Activated CD4-positive, alpha-beta T cell treated with anti-CD3 and anti-CD28 coated beads, Interleukin-2, Interleukin-4, amounts not matched to agents 100 ng/mL and 50 ng/mL, durations not matched to agents 16 hours and 8 hours (primary cell): ENCODE data around the gene ENKD1.

Experiments
- DNase-seq: peaks from one replicate; pipeline ENCODE4 v3.0.0-alpha.2; 2020; ENCODE audit warnings: low spot score

The ENKD1 gene

DNA sequence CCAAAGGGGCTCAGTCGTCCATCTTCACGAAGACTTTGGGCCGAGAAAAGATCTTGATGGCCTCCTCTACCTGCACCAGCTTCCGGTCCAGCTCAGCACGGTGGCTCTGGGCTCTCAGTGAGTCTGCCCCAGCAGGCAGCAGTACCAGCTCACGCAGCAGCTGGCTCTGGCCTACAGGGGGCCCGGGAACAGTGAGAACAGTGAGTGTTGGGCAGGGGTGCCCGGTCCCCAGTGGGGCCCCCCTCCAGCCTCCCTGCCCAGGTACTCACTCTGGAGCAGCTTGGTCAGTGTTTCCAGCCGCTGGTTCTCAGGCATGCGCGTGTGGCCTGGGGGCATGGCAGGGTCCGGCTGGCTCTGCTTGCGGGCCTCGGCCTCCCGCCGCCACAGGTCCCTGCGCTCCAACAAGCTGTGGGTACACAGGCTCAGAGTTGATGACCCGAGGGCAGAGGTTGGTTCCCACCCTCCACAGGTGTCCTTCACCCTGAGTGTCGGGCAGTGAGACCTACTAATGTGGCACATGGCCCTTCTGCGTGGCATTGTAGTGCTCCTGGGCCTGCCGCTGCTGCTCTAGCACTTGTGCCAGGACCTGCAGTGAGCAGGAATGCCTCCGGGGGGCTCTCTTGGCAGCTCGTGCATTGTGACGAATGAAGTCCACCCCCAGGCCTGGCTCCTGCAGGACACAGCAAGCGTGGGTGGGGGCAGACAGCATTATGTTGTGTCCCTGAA is 3.2 kb downstream of the ENKD1 start:
- DNase-seq = no peak

DNA sequence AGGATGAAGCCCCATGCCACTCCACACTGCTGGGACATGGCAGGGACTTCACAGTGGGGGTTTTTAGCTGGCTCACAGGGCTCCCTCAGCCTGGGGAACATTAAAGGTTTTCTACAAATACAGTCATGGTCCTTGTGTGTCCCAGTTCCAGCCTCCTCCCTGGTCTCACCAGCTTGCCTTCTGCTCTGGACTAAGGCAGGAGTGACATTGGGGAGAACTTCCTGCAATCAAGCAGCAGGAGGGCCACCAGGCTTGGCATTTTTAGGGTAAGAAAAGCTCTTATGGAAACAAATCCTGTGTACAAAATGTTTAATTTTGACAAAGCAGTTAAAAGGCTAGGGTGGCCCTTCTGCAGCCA is 3.9 kb downstream of the ENKD1 start:
- DNase-seq = no peak

DNA sequence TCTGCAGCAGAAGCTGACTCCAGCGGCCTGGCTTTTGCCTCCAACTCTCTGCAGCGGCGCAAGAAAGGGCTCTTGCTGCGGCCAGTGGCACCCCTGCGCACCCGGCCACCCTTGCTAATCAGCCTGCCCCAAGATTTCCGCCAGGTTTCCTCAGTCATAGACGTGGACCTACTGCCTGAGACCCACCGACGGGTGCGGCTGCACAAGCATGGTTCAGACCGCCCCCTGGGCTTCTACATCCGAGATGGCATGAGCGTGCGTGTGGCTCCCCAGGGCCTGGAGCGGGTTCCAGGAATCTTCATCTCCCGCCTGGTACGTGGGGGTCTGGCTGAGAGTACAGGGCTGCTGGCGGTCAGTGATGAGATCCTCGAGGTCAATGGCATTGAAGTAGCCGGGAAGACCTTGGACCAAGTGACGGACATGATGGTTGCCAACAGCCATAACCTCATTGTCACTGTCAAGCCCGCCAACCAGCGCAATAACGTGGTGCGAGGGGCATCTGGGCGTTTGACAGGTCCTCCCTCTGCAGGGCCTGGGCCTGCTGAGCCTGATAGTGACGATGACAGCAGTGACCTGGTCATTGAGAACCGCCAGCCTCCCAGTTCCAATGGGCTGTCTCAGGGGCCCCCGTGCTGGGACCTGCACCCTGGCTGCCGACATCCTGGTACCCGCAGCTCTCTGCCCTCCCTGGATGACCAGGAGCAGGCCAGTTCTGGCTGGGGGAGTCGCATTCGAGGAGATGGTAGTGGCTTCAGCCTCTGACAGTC is 4.5 kb downstream of the ENKD1 start:
- DNase-seq = no peak

DNA sequence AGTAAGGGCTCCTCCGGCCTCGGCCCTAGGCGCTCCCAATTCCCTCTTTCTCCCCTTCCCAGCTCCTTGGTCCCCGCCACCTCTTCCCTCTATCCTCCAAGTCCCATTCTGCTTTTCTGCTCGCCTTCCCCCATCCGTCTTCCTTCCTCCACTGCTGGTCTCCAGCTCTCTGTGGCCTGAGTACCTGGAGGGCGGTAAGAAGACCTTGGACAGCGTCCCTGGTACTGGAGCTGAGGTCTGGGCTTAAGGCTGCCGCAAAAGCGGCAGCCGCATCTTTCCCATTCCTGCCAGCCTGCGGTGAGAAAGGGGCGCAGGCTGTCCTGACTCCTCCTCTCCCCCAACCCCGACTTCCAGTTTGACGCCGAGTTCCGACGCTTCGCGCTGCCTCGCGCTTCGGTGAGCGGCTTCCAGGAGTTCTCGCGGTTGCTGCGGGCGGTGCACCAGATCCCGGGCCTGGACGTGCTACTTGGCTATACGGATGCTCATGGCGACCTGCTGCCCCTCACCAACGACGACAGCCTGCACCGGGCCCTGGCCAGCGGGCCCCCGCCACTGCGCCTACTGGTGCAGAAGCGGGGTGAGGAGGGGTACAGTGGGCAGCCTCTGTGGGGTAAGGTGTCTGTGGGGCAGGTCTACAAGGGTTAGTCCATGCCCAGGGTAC is 5.3 kb downstream of the ENKD1 start:
- no peak for DNase-seq

DNA sequence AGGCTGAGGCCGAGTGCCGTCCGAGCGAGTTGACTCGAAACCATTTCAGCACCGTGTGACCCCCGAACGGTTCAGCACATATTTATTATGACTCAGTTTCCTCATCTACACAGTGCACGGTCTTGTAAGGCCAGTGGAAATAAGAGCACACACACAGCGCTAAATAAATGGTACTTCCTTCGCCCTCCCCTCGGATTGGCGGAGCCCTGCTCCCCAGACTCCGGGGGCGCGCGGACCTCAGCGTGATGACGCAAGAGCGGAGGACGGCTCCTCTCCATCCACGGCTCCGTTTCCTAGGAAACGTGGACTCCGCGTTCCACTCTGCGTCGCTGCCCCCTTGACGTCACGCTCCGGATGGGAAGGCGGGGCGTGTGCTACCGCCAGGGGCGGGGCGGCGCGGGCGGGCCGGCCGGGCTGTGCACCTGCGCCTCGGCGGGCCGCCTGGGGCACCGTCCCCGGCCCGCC is 6.0 kb downstream of the ENKD1 start, which contains the start of gene PARD6A:
TSS of gene PARD6A (plus strand) at position 397 of the 465 bp plus-strand sequence. CDS start 79 bp downstream, outside the sequence.
- DNase-seq = peak; percentile 98

DNA sequence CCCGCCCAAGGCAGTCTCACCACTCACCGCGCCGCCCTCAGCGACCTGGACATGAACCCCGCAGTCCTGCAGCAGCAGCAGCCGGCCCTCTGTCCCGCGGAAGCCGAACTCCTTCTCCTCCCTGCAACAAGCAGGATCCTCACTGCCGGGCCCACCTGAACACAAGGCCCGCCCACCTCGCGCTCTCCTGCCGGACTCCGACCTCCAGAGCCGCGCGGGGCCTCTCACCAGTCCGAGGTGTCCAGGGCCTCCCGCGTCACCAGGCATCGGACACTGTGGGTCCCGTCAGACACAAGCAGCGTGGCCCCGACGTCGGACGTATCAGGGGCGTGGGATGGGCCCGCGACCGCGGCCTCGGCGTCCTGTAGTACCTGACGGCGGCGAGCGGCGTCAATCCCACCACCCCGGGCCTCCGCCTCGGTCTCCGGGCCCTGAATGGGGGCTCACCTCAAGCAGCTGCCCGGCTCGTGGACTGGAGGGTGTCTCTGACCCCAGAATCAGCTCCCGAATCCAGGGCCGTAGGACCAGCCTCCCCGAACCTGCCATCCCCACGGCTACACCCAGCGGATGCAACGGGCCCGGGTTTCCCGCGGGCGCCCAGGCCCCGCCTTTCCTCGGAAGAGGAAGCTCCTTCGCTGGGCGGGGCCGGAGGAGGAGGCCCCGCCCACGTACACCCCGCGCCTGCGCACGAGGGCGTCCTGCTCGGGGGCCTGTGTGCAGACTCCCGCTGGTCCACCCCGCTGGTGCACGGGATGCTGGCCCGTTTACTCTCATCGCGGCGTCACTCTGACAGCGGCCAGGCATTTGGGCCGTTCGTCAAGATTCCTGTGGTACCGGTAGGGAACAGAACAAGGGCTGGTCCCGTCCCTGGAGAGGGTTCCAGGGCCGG is 6.6 kb downstream of the ENKD1 start, which contains the start of gene ACD:
TSS of gene ACD (minus strand) at position 586 of the 889 bp plus-strand sequence. CDS start at position 546, 40 bp downstream.
- DNase-seq = peak; percentile 94

DNA sequence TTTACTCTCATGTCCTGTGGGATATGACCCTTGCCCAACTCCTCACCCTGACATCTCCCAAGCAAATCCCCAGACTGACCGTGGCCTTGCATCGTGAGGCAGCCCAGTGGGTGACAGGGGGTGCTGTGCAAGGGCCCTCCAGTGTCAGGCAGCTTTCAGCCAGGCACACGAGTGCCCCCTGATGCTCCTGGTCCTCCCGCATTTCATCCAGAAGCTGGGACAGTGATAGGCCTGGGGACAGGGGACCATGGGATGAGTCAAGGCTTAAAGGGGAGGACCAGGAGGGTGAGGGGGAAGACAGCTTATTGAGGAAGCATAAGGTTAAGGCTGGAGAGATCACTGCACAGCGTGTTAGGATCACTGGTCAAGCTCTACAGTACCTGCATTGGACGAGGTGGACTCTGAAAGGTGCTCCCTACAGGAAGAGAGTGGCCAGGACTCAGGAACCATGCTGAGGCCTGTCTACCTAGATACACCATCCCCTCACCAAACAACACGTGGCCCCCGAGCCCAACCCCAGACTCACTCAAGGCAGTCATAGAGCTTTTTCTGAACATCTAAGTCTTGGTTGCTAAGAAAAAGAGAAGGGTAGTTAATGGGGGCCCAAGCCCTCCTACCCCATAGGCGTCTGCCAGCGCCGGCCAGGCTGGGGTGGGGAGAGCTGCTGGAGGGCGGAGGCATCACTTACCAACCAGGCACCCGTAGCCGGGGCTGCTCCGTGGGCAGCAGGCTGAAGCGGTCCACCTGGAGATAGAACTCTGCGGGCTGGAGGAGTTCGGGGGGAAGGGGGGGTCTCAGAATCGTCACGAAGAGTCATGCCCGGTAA is 7.5 kb downstream of the ENKD1 start:
- DNase-seq = no peak

DNA sequence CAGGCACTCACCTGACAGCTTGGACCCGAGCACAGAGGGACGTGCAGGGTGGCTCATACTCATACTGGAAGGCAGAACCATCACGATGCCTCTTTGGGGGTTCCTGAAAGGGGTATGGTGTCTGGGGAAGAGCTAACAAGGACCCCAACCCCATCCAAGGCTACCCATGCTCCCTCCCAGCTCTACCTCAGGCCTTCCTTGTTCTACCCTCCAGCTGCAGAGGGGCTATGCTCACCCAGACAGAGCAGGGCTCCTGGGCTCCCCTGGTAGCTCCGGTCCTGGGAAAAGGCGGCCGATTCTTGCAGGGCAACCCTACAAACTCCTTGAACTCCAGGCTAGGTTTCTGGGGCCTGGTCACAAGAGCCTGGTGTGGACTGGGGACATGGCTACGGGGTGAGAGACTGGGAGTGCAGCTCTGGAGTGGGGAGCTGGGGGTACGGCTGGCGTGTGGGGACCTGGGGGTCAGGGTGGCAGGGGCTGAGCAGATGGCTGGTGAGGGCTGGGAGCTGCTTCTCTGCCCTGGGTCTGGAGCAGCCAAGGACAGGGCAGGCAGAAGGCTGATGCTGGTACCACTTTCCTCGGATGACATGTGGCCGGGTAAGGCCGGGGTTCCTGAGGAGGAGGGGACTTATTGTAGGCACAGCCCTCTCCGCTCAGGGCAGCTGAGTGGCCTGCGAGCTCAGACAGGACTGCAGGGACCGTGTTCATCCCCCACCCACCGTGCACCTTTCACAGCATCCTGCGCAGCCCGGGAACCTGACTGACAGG is 8.6 kb downstream of the ENKD1 start:
- DNase-seq = no peak

DNA sequence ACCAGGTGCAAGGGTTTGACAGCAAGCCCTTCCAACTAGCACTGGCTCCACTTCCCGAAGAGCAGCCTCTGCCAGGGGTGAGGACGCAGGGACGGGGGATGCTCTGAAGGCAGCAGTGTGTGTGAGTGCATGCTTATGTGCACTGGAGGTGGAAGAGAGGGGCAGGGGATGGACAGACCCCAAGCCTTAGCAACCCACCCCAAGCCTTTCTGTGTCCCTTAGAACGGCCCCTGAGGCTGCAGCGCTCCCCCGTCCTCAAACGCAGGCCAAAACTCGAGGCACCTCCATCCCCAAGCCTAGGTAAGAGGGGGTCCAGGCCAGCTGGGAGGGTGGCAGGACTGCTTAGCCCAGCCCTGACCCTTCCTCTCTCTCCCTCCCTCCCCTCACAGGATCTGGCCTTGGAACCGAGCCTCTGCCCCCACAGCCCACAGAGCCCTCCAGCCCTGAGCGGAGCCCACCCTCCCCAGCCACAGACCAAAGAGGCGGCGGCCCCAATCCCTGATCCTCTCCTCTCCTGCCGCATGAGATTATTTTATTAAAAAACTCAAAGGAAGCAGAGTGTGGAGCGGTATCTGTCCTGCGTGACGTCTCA is 9.4 kb downstream of the ENKD1 start:
- DNase-seq = no peak

DNA sequence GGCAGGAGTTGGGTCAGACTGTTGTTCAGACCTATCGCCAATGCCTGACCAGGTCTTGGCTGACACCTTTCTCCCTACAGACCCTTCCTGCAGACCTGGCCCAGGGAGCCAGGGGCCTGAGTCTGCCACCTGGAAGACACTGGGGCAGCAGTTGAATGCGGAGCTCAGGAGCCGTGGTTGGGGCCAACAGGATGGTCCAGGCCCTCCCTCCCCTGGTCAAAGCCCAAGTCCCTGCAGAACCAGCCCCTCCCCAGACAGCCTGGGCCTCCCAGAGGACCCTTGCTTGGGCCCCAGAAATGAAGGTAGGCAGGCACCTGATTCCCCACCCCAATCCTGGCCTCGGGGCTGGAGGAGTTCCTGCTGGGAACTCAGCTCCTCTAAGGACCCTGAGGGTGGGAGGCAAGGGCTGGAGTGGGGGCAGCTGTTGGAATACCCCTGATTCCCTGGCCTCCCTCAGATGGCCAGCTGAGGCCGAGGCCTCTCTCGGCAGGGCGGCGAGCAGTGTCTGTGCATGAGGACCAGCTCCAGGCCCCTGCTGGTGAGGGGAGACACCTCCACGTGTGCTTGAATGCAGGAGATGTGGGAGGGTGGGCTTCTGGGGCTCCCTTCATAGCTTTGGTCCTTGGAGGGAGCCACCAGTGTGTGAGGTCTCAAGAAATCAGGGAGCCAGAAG is 10.1 kb downstream of the ENKD1 start:
- DNase-seq = no peak

DNA sequence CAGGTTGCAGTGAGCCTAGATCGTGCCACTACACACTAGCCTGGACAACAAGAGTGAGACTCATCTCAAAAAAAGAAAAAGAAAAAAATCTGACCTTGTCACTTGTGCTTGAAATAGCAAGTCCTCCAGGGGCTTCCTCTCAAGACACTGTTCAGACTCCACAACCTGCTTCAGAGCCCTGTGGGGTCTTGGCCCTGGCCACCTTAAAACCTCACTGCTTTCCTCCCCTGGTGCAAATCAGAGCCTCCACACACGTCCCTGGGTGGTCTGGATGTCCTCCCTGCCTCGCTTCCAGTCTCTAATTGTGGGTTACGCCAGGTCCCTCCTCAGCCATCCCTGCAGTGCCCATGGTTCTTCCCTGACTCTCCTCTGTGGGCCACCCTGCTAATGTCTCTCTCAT is 11.2 kb downstream of the ENKD1 start:
- no peak for DNase-seq

DNA sequence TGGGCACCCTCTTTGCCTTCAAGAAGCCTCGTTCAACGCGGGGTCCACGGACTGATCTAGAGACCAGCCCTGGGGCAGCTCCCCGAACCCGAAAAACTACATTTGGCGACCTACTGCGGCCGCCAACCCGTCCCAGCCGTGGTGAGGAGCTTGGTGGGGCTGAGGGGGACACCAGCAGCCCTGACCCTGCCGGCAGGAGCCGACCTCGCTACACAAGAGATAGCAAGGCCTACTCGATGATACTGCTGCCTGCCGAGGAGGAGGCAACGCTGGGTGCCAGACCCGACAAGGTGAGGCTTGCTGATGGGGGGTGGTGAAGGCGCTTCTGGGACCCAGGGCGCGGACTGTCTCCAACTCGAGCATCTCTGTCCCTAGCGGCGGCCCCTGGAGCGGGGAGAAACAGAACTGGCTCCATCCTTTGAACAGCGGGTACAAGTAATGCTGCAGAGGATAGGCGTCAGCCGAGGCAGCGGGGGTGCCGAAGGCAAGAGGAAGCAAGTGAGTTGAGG is 12.1 kb downstream of the ENKD1 start:
- no peak for DNase-seq

DNA sequence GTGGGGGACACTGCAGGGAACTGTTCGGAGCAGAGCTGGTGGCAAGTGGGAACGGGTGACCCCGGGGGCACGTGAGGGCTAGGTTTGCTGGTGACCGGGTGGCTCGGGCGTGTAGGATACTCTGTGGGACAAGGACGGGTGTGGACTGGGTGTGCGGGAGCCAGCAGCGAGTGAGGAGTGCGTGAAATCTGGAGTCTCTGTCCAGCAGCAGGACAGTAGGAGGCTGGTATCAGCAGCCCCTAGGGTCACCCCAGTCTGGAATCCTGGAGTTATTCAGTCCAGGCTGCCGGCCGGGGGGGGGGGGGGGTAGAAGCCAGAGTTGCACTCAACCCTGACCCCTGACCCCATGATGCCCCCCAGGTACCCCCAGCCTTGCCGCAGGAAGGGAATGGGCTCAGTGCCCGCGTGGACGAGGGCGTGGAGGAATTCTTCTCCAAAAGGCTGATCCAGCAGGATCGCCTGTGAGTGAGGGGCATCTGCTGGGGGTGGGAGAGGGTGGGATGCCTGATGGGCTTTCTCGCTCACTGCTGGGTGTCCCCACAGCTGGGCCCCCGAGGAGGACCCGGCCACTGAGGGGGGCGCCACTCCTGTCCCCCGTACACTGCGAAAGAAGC is 12.7 kb downstream of the ENKD1 start:
- no peak for DNase-seq

DNA sequence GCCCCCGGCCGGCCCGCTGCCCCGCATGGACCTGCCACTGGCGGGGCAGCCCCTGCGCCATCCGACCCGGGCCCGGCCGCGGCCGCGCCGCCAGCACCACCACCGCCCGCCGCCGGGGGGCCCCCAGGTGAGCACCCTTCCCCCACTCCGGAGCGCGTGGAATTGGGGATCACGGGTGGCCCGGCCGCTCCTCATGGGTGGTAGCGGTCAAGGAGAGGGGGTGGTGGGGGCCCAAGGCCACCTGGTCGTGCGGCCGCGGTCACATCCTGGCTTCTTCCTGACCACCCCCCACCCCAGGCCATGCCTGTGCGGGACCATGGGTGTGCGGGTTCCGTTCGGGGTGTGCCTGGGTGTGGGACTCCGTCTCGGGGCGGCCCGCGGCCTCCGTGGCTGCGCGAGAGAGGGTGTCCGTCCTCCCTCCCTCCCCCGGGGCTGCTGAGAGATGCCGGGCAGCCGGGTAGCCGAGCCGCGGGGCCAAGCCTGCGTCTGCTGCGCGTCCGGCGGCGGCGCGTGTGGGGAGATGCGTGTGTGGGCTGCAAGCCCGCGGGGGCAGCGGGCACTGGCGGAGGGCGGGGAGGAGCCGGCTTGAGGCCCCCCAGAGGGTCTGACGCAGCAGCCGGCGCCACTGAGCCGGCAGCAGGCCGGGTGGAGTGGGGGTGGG is 13.3 kb downstream of the ENKD1 start:
- DNase-seq = no peak

DNA sequence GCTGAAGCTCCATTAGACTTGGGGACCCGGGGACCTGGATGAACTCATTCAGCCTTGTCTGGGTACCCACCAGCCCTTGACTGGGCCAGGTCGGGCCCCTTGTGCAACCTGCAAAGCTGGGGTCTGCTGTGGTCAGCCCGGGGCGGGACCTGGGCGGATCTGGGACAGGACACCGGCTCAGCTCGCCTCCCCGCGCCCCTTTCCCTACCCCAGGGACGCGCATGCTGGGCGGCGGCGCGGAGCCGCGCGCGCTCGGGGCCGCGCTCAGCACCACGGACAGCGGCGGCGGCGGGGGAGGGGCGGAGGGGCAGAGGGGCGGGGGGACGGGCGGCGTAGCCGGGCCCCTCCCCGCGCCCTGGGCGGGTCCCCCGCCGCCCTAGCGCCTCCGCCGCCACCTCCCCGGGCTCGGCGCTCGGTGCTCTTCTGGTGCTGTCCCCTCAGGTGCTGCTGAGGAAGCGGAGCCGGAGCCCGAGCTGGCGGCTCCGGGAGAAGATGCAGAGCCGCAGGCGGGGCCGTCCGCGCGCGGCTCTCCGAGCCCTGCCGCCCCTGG is 13.9 kb downstream of the ENKD1 start:
- DNase-seq = no peak

DNA sequence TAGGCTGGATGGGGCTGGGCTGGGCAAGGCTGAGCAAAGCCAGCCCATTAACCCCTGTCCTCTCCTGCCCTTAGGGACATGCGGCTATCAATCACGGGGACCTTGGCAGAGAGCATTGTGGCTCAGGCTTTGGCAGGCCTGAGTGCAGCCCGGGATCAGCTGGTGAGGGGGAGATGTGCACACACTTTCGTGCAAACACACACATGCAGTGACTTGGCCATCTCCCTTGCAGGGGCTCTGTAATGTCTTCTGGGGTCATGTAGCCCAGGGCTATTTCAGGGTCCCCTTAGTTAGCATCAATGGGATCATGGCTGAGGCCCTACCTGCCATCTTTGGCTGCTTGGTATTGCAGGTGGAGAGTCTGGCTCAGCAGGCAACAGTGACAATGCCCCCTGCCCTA is 14.7 kb downstream of the ENKD1 start:
- DNase-seq = no peak

DNA sequence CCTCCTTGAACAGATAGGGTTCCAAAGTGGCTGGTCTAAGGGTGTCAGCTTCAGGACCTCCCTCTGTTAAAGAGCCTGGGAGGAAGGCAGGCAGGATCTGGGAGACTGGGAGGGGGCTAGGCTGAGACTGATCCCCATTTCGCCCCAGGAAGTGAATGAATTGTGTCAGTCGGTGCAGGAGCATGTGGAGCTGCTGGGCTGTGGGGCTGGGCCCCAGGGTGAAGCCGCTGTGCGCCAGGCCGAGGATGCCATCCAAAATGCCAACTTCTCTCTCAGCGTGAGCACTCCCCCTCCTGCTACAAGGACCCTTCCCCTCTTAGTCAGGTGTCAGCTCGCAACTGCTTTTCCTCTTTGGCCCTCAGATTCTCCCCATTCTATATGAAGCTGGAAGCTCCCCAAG is 15.5 kb downstream of the ENKD1 start:
- DNase-seq = no peak

DNA sequence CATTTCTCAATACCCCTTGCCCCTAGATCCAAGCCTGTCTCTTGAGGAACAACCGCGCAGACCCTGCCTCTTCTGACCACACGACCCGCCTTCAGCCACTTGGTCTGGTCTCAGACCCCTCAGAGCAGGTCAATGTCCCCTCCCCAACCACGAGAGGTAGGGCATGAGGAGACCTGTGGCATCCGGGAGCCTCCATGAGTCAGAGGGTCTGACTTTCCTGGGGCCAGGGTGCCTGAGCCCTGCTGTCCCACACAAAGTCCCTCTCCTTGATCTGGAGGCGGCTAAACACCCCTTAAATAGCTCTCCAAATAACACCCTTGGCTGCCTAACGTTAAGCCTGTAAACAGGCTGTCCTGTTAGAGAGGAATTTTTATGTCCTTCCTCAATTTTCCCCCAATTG is 16.5 kb downstream of the ENKD1 start:
- no peak for DNase-seq
